ENCODE measurements around the gene TYR.

GRCh38 chr11:89161949-89162348, 15.7 kb upstream of the TYR start:
- TF ChIP-seq SMAD3 (CRISPR knock-in tag; IDR thresholded peaks at IDR 0.05; ENCODE audit: borderline replicate concordance), result no peak
- no peak for TF ChIP-seq MYBL2 (CRISPR knock-in tag; IDR thresholded peaks at IDR 0.05)
- no peak for TF ChIP-seq ELF4 (CRISPR knock-in tag; IDR thresholded peaks at IDR 0.05; ENCODE audit: low read depth)
- no peak for TF ChIP-seq CTCF (IDR thresholded peaks at IDR 0.05)
- no peak for TF ChIP-seq E2F5 (CRISPR knock-in tag; IDR thresholded peaks at IDR 0.05)
- no peak for TF ChIP-seq CREB1 (CRISPR knock-in tag; IDR thresholded peaks at IDR 0.05)
- TF ChIP-seq CDX4 (CRISPR knock-in tag; IDR thresholded peaks at IDR 0.05; ENCODE audit: borderline replicate concordance), result no peak
- no peak for TF ChIP-seq AFF4 (CRISPR knock-in tag; IDR thresholded peaks at IDR 0.05; ENCODE audit: borderline replicate concordance)
- no peak for TF ChIP-seq USF2 (CRISPR knock-in tag; IDR thresholded peaks at IDR 0.05)
- no peak for TF ChIP-seq HMGXB4 (CRISPR knock-in tag; IDR thresholded peaks at IDR 0.05)
- no peak for TF ChIP-seq ATF1 (CRISPR knock-in tag; IDR thresholded peaks at IDR 0.05)
- no peak for TF ChIP-seq ZNF281 (CRISPR knock-in tag; IDR thresholded peaks at IDR 0.05)
